NOMO-1 treated with dmso at 0.1 percent for 144 hours (cell line): ENCODE measurements around the gene BICD1.
"Not testable (repeated sequence)": the region's sequence is repeated elsewhere in the genome, so short reads cannot be mapped to it uniquely, and the experiment has no call there.

ENCODE experiments used
- DNase-seq: peaks from one replicate; lab custom pipeline; 2025; ENCODE audit not compliant: unreplicated experiment; lab: John Stamatoyannopoulos, UW

BICD1 gene

DNA sequence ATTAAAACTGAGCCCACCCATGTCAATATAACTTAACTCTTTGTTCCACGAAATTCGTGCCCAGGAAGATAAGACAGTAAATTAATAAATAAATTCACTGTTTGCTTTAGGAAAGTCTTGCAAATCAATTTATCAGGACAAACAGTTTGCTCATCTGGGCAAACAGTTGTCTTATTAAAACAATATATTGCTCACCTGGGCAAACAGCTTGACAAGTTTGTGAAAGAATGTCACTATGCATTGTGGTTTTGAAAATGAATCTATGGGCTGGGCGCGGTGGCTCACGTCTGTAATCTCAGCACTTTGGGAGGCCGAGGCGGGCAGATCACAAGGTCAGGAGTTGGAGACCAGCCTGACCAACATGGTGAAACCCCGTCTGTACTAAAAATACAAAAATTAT lies 80.5 kb downstream of the BICD1 start:
- not testable (repeated sequence) for DNase-seq

DNA sequence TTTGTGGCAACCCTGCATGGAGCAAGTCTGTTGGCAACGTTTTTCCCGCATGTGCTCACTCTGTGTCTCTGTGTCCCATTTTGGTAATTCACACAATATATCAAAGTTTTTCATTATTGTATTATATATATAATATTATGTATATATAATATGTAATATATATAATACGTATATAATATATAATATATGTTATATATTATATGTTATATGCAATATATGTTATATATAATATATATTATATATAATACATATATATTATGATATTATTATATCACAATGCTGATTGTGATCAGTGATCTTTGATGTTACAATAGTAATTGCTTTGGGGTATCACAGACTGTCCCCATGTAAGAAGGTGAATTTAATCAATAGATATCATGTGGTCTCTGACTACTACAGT lies 84.8 kb downstream of the BICD1 start:
- DNase-seq, result no peak

DNA sequence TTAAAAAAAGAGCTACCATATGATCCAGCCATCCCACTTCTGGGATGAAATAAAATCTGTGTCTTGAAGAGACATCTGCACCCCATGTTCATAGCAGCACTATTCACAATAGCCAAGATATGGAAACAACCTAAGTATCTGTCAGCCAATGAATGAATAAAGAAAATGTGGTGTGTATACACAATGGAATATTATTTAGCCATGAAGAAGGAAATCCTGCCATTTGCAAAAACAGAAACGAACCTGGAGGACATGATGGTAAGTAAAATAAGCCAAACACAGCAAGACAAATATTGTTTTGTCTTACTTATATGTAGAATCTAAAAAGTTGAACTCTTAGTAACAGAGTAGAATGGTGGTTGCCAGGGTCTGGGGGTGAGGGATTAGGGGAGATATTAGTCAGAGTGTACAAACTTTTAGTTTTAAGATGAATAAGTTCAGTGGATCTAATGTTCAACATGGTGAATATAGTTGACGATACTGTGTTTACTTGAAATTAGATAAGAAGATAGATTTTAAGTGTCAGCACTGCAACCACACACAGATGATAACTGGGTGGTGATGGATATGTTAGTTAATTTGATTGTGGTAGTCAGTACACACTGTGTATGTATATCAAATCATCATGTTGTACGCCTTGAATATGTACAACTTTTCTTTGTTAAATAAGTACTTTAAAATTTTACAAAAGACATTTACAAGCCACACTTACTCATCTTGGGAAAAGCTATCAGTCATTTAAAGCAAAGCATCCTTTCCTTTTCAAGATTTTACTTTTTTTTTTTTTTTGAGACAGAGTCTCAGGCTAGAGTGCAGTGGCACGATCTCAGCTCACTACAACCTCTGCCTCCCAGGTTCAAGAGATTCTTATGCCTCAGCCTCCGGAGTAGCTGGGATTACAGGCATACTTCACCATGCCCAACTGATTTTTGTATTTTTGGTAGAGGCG lies 89.9 kb downstream of the BICD1 start:
- no peak for DNase-seq

DNA sequence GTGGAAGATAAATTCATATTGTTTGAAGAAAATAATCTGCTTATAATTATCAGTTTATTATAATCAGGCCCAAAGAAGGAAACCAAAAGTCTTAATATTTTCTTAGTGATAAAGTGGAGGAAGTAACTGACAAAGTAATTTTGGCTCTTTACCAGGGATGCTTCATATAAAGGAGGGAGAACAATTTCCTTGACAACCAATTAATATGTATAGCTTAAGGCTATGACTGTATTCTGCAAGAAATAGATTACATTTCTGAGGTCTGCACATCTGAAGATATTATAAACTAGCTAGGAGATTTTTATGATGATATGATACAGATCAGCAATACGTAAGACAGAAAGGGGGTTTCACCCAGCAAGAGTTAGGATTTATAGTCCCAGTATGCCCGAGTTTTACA lies 90.8 kb downstream of the BICD1 start:
- no peak for DNase-seq

DNA sequence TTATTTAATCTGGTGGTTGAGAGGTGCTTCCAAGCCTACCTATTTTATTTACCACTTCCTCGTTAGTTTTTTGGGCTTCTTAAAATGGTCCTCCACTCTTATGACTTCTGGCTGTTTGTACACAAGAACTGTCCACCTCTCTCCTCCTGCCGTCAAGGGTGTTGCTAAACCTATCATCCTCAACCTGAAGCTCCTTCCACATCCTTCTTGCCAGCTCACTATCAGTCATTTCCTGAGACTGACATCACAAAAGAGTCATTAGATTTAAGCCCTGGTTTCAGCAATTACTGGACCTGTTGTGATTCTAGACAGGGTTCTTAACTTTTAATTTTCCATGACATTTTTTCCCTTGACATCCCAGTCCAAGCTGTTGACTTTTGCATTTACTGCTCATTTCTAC lies 91.9 kb downstream of the BICD1 start:
- DNase-seq, result no peak

- no peak for DNase-seq
Measured at GRCh38 chr12:32201096-32201495, 94.4 kb downstream of the BICD1 start.

GRCh38 chr12:32201976-32202375 lies 95.3 kb downstream of the BICD1 start:
- no peak for DNase-seq

DNA sequence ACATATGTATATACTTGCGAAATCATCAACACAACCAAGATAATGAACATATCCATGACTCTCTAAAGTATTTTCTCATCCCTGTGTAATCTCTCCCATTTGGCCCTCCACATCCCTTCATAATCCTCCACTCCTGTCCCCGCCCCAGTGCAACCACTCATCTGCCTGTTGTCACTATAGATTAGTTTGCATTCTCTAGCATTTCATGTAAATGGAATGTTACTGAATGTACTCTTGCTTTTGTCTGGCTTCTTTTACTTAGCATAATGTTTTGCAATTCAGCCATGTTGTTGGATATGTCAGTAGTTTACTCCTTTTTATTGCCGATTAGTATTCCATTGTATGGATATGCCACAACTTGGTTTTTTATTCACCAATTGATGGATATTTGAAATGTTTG lies 99.1 kb downstream of the BICD1 start:
- DNase-seq, result no peak

- DNase-seq, result no peak
Measured at GRCh38 chr12:32208355-32208754, 101.7 kb downstream of the BICD1 start.

DNA sequence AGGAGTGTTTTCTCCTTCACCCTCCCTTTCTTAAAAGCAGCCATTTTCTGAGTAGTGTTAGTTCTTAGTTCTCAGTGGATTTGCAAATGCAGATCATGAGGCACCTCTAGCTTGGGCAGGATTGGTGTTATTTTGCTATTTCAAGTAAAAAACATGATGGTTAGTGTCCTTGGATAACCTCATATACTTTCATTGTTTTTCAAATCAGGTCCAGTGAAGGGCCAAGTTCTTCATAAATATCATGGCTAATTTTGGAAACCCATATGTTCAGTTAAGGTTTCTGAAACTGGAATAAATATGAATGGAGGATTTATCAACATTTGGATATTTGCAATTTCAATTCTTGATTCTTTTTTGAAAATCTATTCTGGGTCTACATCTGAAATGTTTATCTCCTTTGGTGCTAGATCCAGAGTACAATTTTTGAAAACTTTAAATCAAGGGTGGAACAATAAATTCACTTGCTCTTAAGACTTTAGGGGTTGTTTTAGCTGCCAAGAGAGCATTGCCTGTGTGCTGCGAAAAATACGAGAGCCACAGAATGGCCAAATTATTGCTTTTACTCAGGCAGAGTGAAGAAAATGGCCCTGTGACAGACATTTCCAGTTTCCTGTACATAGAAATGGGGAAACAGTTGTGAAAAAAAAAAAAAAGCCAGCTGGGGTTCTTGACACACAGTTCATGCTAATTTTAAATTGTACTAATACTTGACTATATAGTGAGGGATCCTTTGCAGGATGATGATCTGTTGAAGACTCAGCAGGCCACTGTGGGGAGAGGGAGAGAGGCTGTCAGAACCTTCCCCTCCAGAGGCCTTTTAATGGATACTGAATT lies 104.6 kb downstream of the BICD1 start:
- DNase-seq, result no peak

DNA sequence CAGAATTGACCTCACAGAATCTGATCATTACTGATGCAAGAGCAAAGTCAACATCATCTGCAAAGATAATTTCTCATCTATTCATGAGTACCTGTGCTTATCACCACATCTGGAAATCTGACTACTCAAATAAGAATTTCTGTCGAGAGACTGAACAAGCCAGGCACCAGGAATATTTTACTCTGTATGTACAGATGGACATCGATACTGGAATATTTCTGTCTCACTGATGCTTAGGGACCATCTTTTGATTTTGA lies 105.2 kb downstream of the BICD1 start:
- no peak for DNase-seq

DNA sequence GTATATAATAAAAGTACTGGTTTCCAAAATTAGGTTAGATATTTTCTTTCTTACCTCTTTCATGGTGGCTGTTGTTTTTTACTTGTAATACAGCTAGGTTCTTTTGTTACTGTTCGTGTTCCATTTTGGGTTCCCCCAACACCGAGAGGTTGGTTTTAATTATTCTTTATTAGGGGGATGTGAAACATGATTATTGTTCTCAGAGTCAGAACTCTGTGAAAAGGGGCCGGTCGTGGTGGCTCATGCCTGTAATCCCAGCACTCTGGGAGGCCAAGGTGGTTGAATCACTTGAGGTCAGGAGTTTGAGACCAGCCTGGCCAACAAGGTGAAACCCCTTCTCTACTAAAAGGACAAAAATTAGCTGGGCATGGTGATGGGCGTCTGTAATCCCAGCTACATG lies 108.1 kb downstream of the BICD1 start:
- DNase-seq, result no peak

DNA sequence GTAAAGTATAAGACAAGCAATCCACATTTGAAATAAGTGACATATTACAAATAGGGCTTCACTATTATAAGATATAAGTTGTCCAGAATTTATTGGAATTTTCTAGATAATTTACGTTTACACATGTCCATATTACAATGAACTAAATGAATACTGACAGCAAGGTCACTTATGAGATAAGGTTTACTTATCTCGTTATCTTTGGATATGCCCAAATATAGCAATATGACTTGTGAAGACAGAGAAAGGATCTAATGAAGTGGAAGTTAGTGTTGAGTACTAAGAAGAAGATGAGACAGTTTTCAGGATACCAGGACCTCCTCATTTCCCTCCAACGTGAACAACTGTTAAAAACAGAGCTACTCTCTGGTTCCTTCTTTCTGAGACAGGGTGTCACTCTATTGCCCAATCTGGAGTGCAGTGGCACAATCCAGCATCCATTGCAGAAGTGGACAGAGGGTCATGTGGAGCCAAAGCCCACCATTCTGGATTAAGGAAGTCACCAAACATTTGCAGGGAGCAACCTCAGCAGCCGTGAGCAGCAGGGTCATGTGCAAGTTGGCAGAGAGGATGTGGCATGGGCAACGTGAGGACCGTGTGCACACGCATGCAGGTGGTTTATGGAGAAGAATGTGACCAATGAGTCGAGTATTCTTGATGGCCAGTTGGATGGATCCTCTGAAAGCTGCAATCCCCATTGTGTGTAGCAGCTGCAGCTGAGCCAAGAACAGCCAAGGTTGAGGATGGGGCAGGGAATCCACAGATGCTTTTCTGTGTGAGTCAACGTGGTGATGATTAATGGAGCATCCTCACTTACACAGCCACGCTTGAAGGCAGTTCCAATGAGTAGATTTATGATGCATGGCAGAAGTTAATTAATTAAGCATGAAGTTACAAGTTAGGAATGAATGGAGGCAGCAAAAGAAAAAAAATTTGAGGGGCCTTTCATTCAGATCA lies 111.0 kb downstream of the BICD1 start:
- DNase-seq, result peak; percentile 65

DNA sequence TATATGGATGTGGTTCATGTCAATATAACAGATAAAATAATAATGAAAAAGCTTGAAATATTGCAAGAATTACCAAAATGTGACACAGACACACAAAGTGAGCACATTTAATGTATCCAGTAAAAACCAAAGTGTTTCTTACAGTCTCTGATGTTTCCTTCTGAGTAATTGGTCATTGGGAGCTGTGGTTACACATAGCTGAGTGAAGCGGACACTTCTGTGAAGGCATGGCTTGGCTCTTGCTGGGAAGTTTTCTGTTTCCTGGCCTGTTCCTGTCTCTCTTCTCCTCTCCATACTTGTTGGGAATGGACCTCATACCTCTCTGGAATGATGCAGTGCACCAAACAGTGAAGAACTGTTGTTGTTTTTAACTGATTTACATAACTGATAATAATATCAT lies 117.3 kb downstream of the BICD1 start:
- no peak for DNase-seq

DNA sequence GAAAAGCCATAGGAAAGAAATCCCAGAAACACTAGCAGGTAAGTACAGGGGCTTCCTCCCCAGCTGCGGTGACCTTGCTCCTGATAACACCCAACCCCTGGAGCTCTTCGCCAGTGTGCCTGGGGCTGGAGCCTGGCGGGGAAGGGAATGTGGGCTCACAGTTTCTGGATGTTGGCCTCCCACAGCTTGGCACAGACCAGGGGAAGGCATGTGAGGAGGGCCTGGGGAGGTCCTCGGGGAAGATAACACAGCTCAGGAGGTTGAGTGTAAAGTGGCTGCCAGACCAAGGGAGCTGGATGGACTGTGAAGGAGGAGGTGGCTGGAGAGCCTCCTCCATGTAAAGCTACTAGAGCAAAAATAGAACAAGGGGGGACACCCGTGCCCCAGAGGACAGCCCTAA lies 120.1 kb downstream of the BICD1 start:
- no peak for DNase-seq

- no peak for DNase-seq
Measured at GRCh38 chr12:32229971-32230612, 123.4 kb downstream of the BICD1 start.

DNA sequence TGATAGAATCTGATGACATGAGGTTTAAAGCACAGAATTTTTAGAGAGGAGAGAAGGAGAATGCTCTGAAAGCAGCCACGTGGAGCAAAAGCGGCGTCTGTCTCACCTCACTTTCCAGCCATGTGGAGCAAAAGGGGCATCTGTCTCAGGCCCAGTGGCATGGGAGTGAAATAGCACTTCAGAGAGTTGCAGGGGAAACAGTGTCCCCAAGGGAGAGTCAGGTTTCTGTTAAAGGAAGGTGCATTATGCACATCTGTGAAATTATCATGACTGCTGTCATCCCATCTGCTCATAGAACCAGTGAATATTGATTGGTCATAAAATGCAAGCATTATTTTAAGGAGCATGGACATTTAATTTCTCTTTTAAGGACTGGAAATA lies 124.0 kb downstream of the BICD1 start:
- no peak for DNase-seq

DNA sequence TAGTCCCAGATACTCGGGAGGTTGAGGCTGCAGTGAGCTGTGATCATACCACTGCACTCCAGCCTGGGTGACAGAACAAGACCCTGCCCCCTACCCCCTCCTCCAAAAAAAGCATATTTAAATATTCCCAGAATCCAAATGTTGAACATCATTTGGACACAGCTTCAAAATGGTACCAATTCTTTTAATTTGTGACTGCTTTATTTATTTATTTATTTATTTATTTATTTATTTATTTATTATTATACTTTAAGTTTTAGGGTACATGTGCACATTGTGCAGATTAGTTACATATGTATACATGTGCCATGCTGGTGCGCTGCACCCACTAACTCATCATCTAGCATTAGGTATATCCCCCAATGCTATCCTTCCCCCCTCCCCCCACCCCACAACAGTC lies 124.7 kb downstream of the BICD1 start:
- DNase-seq, result not testable (repeated sequence)

- no peak for DNase-seq
Measured at GRCh38 chr12:32233568-32233967, 126.9 kb downstream of the BICD1 start.

DNA sequence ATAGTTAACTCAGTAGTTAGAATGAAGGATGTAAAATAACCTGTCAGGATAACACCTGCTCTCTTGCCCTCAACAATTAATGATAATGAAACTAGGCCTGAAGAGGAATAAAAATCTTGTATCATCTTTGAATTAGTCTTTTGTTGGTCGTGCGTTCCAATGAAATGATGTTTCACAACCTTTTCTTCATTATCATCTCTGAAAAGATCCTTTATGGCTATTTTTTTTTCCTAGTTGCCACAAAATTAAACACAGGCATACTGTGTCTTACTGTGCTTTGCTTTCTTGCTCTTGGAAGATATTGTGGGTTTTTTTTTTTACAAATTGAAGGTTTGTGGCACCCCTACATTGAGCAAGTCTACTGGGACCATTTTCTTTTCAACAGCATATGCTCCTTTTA lies 128.6 kb downstream of the BICD1 start:
- no peak for DNase-seq

- no peak for DNase-seq
Measured at GRCh38 chr12:32240162-32240561, 133.5 kb downstream of the BICD1 start.
